NB4 (cell line): ENCODE measurements around the gene RPS6KA5.
"Not testable (repeated sequence)": the region's sequence is repeated elsewhere in the genome, so short reads cannot be mapped to it uniquely, and the experiment has no call there.

Experiments
- DNase-seq: peaks from one replicate; pipeline ENCODE4 v3.0.0; 2010; ENCODE audit warnings: low read depth
- H3K4me3 ChIP-seq: one replicate; pipeline ENCODE4 v1.5.1; 2011; ENCODE audit warnings: mild to moderate bottlenecking, low read depth, low read length, moderate library complexity
- MYC ChIP-seq: IDR thresholded peaks from 2 replicates; pipeline ENCODE4 v1.6.1; 2011; ENCODE audit warnings: low read depth, low read length
- POLR2A ChIP-seq: IDR thresholded peaks from 2 replicates; pipeline ENCODE4 v1.6.1; 2011; ENCODE audit warnings: mild to moderate bottlenecking; ENCODE audit not compliant: insufficient read length; ENCODE audit errors: extremely low read depth
- TF ChIP-seq, protein P1 (sequence below): IDR thresholded peaks from one replicate; pipeline ENCODE4 v1.5.1; 2012; ENCODE audit warnings: low read depth, low read length
- TF ChIP-seq, protein P2 (sequence below): IDR thresholded peaks from 2 replicates; pipeline ENCODE4 v1.6.1; 2011; ENCODE audit warnings: low read depth, low read length

RPS6KA5 gene

DNA sequence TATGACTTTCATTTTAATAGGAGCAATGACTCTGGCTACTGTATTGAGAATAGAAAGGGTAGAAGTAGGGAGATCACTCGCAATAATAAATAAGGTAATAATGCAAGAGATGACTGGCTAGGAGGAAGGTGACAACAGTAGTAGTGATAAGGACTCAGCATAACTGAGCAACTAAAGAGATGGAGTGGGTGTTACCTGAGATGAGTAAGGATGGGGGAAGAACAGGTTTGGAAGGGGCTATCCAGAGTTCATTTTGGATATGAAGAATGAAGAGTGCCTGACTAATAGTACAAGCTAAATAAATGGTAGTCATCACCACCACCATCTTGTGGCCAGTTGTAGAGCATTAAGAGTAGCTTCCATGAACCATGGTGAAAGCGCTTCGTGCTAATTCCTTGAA is 101.1 kb downstream of the RPS6KA5 start:
- TF ChIP-seq MYC = no peak
- TF ChIP-seq, protein P1, sequence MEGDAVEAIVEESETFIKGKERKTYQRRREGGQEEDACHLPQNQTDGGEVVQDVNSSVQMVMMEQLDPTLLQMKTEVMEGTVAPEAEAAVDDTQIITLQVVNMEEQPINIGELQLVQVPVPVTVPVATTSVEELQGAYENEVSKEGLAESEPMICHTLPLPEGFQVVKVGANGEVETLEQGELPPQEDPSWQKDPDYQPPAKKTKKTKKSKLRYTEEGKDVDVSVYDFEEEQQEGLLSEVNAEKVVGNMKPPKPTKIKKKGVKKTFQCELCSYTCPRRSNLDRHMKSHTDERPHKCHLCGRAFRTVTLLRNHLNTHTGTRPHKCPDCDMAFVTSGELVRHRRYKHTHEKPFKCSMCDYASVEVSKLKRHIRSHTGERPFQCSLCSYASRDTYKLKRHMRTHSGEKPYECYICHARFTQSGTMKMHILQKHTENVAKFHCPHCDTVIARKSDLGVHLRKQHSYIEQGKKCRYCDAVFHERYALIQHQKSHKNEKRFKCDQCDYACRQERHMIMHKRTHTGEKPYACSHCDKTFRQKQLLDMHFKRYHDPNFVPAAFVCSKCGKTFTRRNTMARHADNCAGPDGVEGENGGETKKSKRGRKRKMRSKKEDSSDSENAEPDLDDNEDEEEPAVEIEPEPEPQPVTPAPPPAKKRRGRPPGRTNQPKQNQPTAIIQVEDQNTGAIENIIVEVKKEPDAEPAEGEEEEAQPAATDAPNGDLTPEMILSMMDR = no peak
- TF ChIP-seq, protein P2, sequence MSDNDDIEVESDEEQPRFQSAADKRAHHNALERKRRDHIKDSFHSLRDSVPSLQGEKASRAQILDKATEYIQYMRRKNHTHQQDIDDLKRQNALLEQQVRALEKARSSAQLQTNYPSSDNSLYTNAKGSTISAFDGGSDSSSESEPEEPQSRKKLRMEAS = no peak
- no peak for TF ChIP-seq POLR2A
- no peak overlapping the region for H3K4me3 ChIP-seq
- DNase-seq = no peak

DNA sequence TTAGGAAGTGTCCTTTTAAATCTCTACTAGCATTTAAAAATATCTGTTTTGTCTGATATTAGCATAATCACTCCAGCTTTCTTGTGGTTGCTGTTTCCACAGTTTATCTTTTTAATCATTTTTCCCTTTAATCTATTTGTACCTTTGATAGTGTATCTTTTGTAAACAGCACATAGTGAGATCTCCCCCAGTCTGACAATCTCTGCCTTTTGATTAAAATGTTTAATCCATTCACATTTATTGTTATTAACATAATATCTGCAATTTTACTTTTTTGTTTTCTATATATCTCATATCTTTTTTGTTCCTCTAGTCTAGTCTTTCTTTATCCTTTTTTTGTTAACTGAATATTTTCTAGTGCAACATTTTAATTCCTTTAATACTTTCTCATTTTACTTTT is 104.2 kb downstream of the RPS6KA5 start:
- no peak for TF ChIP-seq MYC
- TF ChIP-seq POLR2A = no peak
- TF ChIP-seq, protein P2 = no peak
- TF ChIP-seq, protein P1 = no peak
- no peak for DNase-seq
- H3K4me3 ChIP-seq = no peak overlapping the region

DNA sequence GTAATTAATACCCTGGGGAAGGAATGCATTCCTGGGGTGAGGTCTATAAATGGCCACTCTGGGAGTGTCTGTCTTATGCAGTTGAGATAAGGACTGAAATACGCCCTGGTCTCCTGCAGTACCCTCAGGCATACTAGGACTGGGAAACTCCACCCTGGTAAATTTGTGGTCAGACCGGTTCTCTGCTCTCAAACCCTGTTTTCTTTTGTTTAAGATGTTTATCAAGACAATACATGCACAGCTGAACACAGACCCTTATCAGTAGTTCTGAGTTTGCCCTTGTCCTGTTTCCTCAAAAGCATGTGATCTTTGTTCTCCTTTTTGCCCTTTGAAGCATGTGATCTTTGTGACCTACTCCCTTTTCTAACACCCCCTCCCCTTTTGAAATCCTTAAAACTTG is 106.8 kb downstream of the RPS6KA5 start:
- H3K4me3 ChIP-seq, DNase-seq: not testable (repeated sequence)

DNA sequence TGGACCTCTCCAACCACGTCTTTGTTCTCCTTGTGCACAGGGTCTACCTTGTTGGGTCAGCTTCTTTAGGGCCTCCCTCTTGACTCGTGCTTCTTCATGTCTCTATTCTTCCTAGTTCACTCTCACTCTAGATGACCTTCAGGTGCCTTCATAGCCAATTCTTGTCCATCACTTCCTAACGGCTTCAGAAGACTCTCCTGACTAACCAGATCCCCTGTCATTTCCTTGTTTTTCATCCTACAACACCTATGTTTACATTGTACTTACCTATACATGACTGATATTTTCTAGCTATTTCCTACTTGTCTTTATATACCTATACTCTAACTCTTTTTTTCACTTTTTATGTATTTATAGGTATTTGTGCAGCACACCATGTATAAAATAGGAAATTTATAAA is 117.1 kb downstream of the RPS6KA5 start:
- TF ChIP-seq POLR2A (no peak), MYC (no peak)
- TF ChIP-seq, protein P1 = no peak
- TF ChIP-seq, protein P2 = no peak
- DNase-seq = no peak
- H3K4me3 ChIP-seq = no peak overlapping the region

DNA sequence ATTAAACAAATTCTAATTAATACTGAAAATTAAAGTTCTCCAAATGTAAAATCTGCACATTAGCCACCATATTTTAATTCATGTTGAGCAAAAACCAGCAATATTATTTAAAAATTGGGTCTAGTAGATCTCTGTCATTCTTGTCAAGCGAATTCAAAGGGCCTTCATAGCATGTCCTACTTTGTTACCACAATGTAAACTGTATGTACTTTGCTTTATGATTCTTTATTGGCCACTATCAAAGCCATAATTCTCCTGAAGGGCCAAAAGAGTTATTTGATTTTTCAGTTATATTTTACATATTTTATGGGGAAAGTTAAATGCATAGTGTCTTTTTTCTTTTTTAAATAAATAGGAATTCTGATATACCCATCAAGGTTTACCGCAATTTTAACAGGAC is 117.9 kb downstream of the RPS6KA5 start:
- no peak overlapping the region for H3K4me3 ChIP-seq
- no peak for DNase-seq
- no peak for TF ChIP-seq POLR2A
- no peak for TF ChIP-seq MYC
- TF ChIP-seq, protein P1 = no peak
- TF ChIP-seq, protein P2 = no peak

DNA sequence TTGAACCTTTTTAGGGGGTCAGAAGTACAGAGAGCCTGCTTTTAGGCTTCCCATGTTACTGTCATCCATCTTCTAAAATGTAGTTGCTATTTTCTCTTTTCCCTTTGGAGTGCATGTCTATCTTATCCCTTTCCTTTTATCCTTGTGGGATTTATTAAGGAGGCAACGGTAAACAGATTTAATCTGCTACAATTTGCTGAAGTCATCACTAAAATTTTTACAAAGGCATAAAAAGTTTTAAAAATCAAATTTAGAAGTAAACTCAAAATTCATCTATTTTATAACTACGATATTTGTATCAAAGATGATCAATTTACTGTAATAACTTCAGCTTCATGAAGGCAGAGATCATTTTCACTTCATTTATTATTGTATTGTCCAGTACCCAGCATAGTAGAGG is 118.7 kb downstream of the RPS6KA5 start:
- no peak for DNase-seq
- TF ChIP-seq, protein P1 = no peak
- no peak for TF ChIP-seq POLR2A
- TF ChIP-seq, protein P2 = no peak
- TF ChIP-seq MYC = no peak
- H3K4me3 ChIP-seq = no peak overlapping the region
